Coronary artery (tissue), 2 donors: ENCODE data around the gene KLF13.

ENCODE experiments used
- DNase-seq: peaks from one replicate; pipeline ENCODE4 v3.0.0-alpha.2; 2017; ENCODE audit warnings: low spot score
- H3K27ac ChIP-seq, 2 donors: fragments of 200-600 bp; sonication (generic); one replicate each; pipeline ENCODE4 v1.5.1; 2016 to 2019
- H3K4me3 ChIP-seq: fragments of 200-600 bp; sonication (generic); 2 replicates; pipeline ENCODE4 v1.5.1; 2016; ENCODE audit warnings: mild to moderate bottlenecking, moderate library complexity
- CTCF ChIP-seq: fragments of 200-600 bp; sonication (generic); IDR thresholded peaks from one replicate; pipeline ENCODE4 v1.5.1; 2019; ENCODE audit warnings: antibody characterized with exemption

Gene KLF13

GRCh38 chr15:31405200-31405920 is 78.7 kb downstream of the KLF13 start:
- no peak overlapping the region for H3K27ac ChIP-seq

GRCh38 chr15:31407376-31407775 is 80.7 kb downstream of the KLF13 start:
- no peak for TF ChIP-seq CTCF
- DNase-seq = no peak
- Histone ChIP-seq H3K4me3 (no peak overlapping the region), H3K27ac (no peak overlapping the region)

More at GRCh38 chr15:31405200-31405920, 78.7 kb downstream of the KLF13 start:
- no peak overlapping the region for H3K4me3 ChIP-seq
- DNase-seq = no peak
- no peak for TF ChIP-seq CTCF

DNA sequence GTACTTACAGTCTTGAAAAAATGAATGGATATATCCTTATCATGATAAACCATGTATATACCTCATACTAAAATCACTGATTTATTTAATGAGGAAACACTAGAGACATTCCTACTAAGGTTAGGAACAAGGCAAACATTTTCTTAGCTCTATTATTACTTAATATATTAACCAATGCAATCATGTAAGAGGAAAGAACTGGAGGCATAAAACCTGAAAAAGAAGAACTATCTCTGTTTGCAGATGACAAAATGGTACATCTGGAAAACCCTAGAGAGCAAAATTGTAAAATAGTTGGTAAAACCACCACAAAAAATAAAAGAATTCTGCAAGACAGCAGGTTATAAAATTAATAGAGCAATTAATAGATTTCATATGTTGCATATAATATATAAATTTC is 81.2 kb downstream of the KLF13 start:
- DNase-seq = no peak
- no peak for TF ChIP-seq CTCF
- Histone ChIP-seq H3K4me3 (no peak overlapping the region), H3K27ac (no peak overlapping the region)

- no peak for TF ChIP-seq CTCF
- H3K4me3 ChIP-seq = no peak overlapping the region
- no peak for DNase-seq
- H3K27ac ChIP-seq = no peak overlapping the region
Measured at GRCh38 chr15:31408724-31409123, 82.1 kb downstream of the KLF13 start.

GRCh38 chr15:31409171-31409570 is 82.5 kb downstream of the KLF13 start:
- no peak overlapping the region for H3K27ac ChIP-seq
- no peak for DNase-seq

DNA sequence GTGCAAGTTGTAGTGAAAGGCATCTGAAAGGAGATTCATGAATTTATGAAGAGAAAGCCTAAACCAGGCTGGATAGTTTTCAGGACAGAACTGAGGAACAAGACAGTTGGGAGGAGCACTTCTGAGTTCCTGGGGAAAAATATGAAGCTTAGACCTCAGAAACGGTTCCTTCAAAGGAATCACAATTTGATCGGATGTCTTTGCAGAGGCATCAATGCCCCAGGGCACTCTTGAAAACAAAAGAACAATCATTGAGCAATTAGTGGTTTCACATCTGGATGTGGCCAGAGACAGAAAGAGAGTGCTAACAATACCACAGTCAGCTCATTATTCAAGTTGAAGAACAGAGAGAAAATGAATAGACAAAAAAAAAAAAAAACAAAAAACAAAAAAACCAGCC is 86.2 kb downstream of the KLF13 start:
- no peak for TF ChIP-seq CTCF
- no peak for DNase-seq
- no peak overlapping the region for H3K4me3 ChIP-seq
- no peak overlapping the region for H3K27ac ChIP-seq

More at GRCh38 chr15:31409171-31409570, 82.5 kb downstream of the KLF13 start:
- no peak for TF ChIP-seq CTCF
- H3K4me3 ChIP-seq = no peak overlapping the region

GRCh38 chr15:31415201-31415600 is 88.6 kb downstream of the KLF13 start:
- no peak for DNase-seq
- TF ChIP-seq CTCF = no peak
- H3K4me3 ChIP-seq = no peak overlapping the region
- H3K27ac ChIP-seq = no peak overlapping the region
